SK-N-SH treated with all-trans-retinoic acid at 6 μM for 48 hours (cell line): ENCODE measurements around the gene PRR33.

ENCODE experiments used
- ATAC-seq: fragments of 200-7000 bp; cut with Tn5 transposase; 3 replicates; pipeline ENCODE4 v1.9.1; 2020; ENCODE audit warnings: mild to moderate bottlenecking, moderate library complexity
- ARNTL ChIP-seq: fragments of 450-650 bp; formaldehyde crosslinking; IDR thresholded peaks from 2 replicates; pipeline ENCODE4 v1.5.0; 2020; ENCODE audit warnings: low read depth, mild to moderate bottlenecking, moderate library complexity, borderline replicate concordance
- BACH2 ChIP-seq: fragments of 250-450 bp; sonication (Bioruptor Pico); IDR thresholded peaks from 2 replicates; pipeline ENCODE4 v1.9.0; 2021; ENCODE audit warnings: mild to moderate bottlenecking, borderline replicate concordance
- CREB5 ChIP-seq: fragments of 250-450 bp; sonication (Bioruptor Pico); IDR thresholded peaks from 2 replicates; pipeline ENCODE4 v1.5.1; 2020; ENCODE audit warnings: low read depth, mild to moderate bottlenecking, moderate library complexity
- CSDC2 ChIP-seq: fragments of 250-450 bp; sonication (Bioruptor Pico); IDR thresholded peaks from 2 replicates; pipeline ENCODE4 v1.5.0; 2020; ENCODE audit warnings: mild to moderate bottlenecking, moderate library complexity
- CSRNP3 ChIP-seq: fragments of 250-450 bp; sonication (Bioruptor Pico); IDR thresholded peaks from 2 replicates; pipeline ENCODE4 v1.5.1; 2021; ENCODE audit warnings: mild to moderate bottlenecking, moderate library complexity
- ESRRG ChIP-seq: fragments of 250-450 bp; sonication (Bioruptor Pico); IDR thresholded peaks from 2 replicates; pipeline ENCODE4 v1.6.1; 2021; ENCODE audit warnings: mild to moderate bottlenecking
- ISL1 ChIP-seq: fragments of 250-450 bp; sonication (Bioruptor Pico); IDR thresholded peaks from 2 replicates; pipeline ENCODE4 v2.1.2; 2022; ENCODE audit warnings: mild to moderate bottlenecking, moderate library complexity
- OSR1 ChIP-seq: fragments of 250-450 bp; sonication (Bioruptor Pico); IDR thresholded peaks from 2 replicates; pipeline ENCODE4 v1.8.0; 2022; ENCODE audit warnings: moderate library complexity, mild to moderate bottlenecking, inconsistent platforms
- PATZ1 ChIP-seq: fragments of 250-450 bp; sonication (Bioruptor Pico); IDR thresholded peaks from 2 replicates; pipeline ENCODE4 v1.8.0; 2020; ENCODE audit warnings: mild to moderate bottlenecking, moderate library complexity, borderline replicate concordance
- POU6F1 ChIP-seq: fragments of 250-450 bp; sonication (Bioruptor Pico); IDR thresholded peaks from 2 replicates; pipeline ENCODE4 v1.8.0; 2021; ENCODE audit warnings: low read depth, mild to moderate bottlenecking, moderate library complexity, borderline replicate concordance
- PPARA ChIP-seq: fragments of 250-450 bp; sonication (Bioruptor Pico); IDR thresholded peaks from 2 replicates; pipeline ENCODE4 v1.5.0; 2020; ENCODE audit warnings: mild to moderate bottlenecking, borderline replicate concordance
- RARB ChIP-seq: fragments of 250-450 bp; sonication (Bioruptor Pico); IDR thresholded peaks from 2 replicates; pipeline ENCODE4 v1.8.0; 2021; ENCODE audit warnings: mild to moderate bottlenecking, moderate library complexity
- TCF4 ChIP-seq: fragments of 250-450 bp; sonication (Bioruptor Pico); IDR thresholded peaks from 2 replicates; pipeline ENCODE4 v1.8.0; 2021; ENCODE audit warnings: mild to moderate bottlenecking, moderate library complexity, borderline replicate concordance
- TOX ChIP-seq: fragments of 250-450 bp; sonication (Bioruptor Pico); IDR thresholded peaks from 2 replicates; pipeline ENCODE4 v1.8.0; 2021; ENCODE audit warnings: mild to moderate bottlenecking, moderate library complexity, borderline replicate concordance
- TSHZ2 ChIP-seq: fragments of 250-450 bp; sonication (Bioruptor Pico); IDR thresholded peaks from 2 replicates; pipeline ENCODE4 v1.5.0; 2020; ENCODE audit warnings: mild to moderate bottlenecking, moderate library complexity
- ZC3H10 ChIP-seq: fragments of 250-450 bp; sonication (Bioruptor Pico); IDR thresholded peaks from 2 replicates; pipeline ENCODE4 v1.5.1; 2021; ENCODE audit warnings: mild to moderate bottlenecking, moderate library complexity
- ZFP30 ChIP-seq: fragments of 450-650 bp; formaldehyde crosslinking; IDR thresholded peaks from 2 replicates; pipeline ENCODE4 v1.5.0; 2022; ENCODE audit warnings: mild to moderate bottlenecking, moderate library complexity
- ZNF565 ChIP-seq: fragments of 450-650 bp; formaldehyde crosslinking; conservative IDR thresholded peaks from 2 replicates; pipeline ENCODE4 v1.5.0; 2020; ENCODE audit warnings: low read depth, mild to moderate bottlenecking, moderate library complexity
- ZNF70 ChIP-seq: fragments of 450-650 bp; formaldehyde crosslinking; IDR thresholded peaks from 2 replicates; pipeline ENCODE4 v1.5.0; 2020; ENCODE audit warnings: mild to moderate bottlenecking, moderate library complexity
- ZNF8 ChIP-seq: fragments of 450-650 bp; formaldehyde crosslinking; IDR thresholded peaks from 2 replicates; pipeline ENCODE4 v1.5.0; 2020; ENCODE audit warnings: mild to moderate bottlenecking, moderate library complexity

PRR33 gene

GRCh38 chr11:1924646-1925372, 33.1 kb upstream of the PRR33 start:
- TF ChIP-seq RARB (CRISPR knock-in tag), result no peak
- no peak for TF ChIP-seq ESRRG (CRISPR knock-in tag)
- no peak for TF ChIP-seq TSHZ2 (CRISPR knock-in tag)
- TF ChIP-seq ZNF8 (CRISPR knock-in tag), result no peak
- TF ChIP-seq PATZ1 (CRISPR knock-in tag), result no peak
- no peak for TF ChIP-seq ZFP30
- no peak for TF ChIP-seq BACH2 (CRISPR knock-in tag)
- TF ChIP-seq CREB5 (CRISPR knock-in tag), result no peak
- no peak for TF ChIP-seq ARNTL (CRISPR knock-in tag)
- no peak for TF ChIP-seq CSRNP3 (CRISPR knock-in tag)
- no peak for TF ChIP-seq ISL1
- TF ChIP-seq ZNF70 (CRISPR knock-in tag), result no peak
- TF ChIP-seq ZNF565, result no peak
- TF ChIP-seq TCF4 (CRISPR knock-in tag), result no peak
- TF ChIP-seq POU6F1 (CRISPR knock-in tag), result no peak
- no peak for TF ChIP-seq OSR1 (CRISPR knock-in tag)
- no peak for TF ChIP-seq PPARA (CRISPR knock-in tag)
- no peak for ATAC-seq

GRCh38 chr11:1924181-1924580, 32.5 kb upstream of the PRR33 start:
- TF ChIP-seq ZNF8 (CRISPR knock-in tag), result no peak
- no peak for TF ChIP-seq ISL1
- TF ChIP-seq ZC3H10, result no peak
- TF ChIP-seq TCF4 (CRISPR knock-in tag), result no peak
- TF ChIP-seq PPARA (CRISPR knock-in tag), result no peak
- TF ChIP-seq BACH2 (CRISPR knock-in tag), result no peak
- TF ChIP-seq ZNF70 (CRISPR knock-in tag), result no peak
- no peak for TF ChIP-seq ZFP30
- no peak for TF ChIP-seq ESRRG (CRISPR knock-in tag)
- TF ChIP-seq TOX, result no peak
- no peak for TF ChIP-seq POU6F1 (CRISPR knock-in tag)
- TF ChIP-seq CREB5 (CRISPR knock-in tag), result no peak
- TF ChIP-seq CSDC2 (CRISPR knock-in tag), result no peak
- TF ChIP-seq PATZ1 (CRISPR knock-in tag), result no peak

More at GRCh38 chr11:1924181-1924580, 32.5 kb upstream of the PRR33 start:
- no peak for ATAC-seq
